Neural crest cell (in vitro differentiated cells): ENCODE results near the gene SMAP2. TPM values are rescaled to one million over a fixed set of nuclear protein-coding genes. Genes with fewer than 3 reads are reported as not detected.

Source experiments
- DNase-seq: peaks from one replicate; pipeline ENCODE4 v3.0.0; 2021; ENCODE audit warnings: low read depth, mixed read lengths, low spot score
- H3K27ac Mint-ChIP-seq: one replicate; pipeline ENCODE4 v1.8.0; 2021; ENCODE audit warnings: mild to moderate bottlenecking, mixed read lengths; ENCODE audit not compliant: unreplicated experiment
- H3K27me3 Mint-ChIP-seq: 2 replicates; pipeline ENCODE4 v1.8.0; 2021; ENCODE audit warnings: low read depth, mild to moderate bottlenecking, mixed read lengths
- H3K36me3 Mint-ChIP-seq: 2 replicates; pipeline ENCODE4 v1.8.0; 2021; ENCODE audit warnings: low read depth, mild to moderate bottlenecking, mixed read lengths
- H3K4me1 Mint-ChIP-seq: 2 replicates; pipeline ENCODE4 v1.8.0; 2021; ENCODE audit warnings: mixed read lengths
- H3K4me3 Mint-ChIP-seq: one replicate; pipeline ENCODE4 v1.8.0; 2021; ENCODE audit warnings: mild to moderate bottlenecking, mixed read lengths
- H3K9me3 Mint-ChIP-seq: 2 replicates; pipeline ENCODE4 v1.8.0; 2021; ENCODE audit warnings: mixed read lengths
- total RNA-seq: library from RNA; stranded (reverse); gene quantifications from 2 replicates; pipeline ENCODE4 v1.2.1, GENCODE V29; 2021
- TF ChIP-seq, protein P1 (sequence below): fragments of 200-600 bp; sonication (generic); conservative IDR thresholded peaks from 2 replicates; pipeline ENCODE4 v1.5.0; 2021; ENCODE audit warnings: antibody characterized with exemption, mild to moderate bottlenecking

Gene SMAP2
- total RNA-seq, 1 donor from 2014 or later = 25.4 TPM

DNA sequence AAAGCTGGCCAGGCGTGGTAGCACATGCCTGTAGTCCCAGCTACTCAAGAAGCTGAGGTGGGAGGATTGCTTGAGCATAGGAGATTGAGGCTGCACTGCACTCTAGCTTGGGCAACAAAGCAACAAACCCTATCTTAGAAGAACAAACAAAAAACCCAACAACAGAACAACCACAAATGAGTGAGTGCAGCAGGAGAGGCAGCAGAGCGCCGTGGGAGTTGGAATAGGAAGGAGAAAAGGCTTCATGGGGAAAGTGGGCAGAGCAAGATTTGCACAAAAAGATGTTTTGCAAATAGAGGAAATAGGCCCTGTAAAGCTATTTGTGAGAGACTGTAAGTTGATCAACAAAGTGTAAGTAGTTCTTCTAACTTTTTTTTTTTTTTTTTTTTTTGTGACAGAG lies 19.6 kb downstream of the SMAP2 start:
- Mint-ChIP-seq H3K27ac (no peak overlapping the region), H3K4me1 (peaks cover 24% of the 10 kb centered on the region), H3K36me3 (peaks cover 5% of the 10 kb centered on the region), H3K9me3 (no peaks in the 10 kb centered on the region), H3K27me3 (no peaks in the 10 kb centered on the region), H3K4me3 (no peak overlapping the region)
- TF ChIP-seq, protein P1, sequence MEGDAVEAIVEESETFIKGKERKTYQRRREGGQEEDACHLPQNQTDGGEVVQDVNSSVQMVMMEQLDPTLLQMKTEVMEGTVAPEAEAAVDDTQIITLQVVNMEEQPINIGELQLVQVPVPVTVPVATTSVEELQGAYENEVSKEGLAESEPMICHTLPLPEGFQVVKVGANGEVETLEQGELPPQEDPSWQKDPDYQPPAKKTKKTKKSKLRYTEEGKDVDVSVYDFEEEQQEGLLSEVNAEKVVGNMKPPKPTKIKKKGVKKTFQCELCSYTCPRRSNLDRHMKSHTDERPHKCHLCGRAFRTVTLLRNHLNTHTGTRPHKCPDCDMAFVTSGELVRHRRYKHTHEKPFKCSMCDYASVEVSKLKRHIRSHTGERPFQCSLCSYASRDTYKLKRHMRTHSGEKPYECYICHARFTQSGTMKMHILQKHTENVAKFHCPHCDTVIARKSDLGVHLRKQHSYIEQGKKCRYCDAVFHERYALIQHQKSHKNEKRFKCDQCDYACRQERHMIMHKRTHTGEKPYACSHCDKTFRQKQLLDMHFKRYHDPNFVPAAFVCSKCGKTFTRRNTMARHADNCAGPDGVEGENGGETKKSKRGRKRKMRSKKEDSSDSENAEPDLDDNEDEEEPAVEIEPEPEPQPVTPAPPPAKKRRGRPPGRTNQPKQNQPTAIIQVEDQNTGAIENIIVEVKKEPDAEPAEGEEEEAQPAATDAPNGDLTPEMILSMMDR = no peak
- no peak for DNase-seq

- H3K4me3 Mint-ChIP-seq = no peak overlapping the region
- TF ChIP-seq, protein P1 = no peak
Measured at GRCh38 chr1:40394491-40395172, 21.1 kb downstream of the SMAP2 start.

GRCh38 chr1:40395190-40396175 lies 22.0 kb downstream of the SMAP2 start:
- H3K27me3 Mint-ChIP-seq = no peaks in the 10 kb centered on the region
- H3K4me3 Mint-ChIP-seq = no peak overlapping the region
- peaks cover 16% of the 10 kb centered on the region for H3K4me1 Mint-ChIP-seq
- no peaks in the 10 kb centered on the region for H3K36me3 Mint-ChIP-seq
- DNase-seq = no peak
- H3K27ac Mint-ChIP-seq = no peak overlapping the region
- TF ChIP-seq, protein P1 = no peak
- H3K9me3 Mint-ChIP-seq = no peaks in the 10 kb centered on the region

More at GRCh38 chr1:40394491-40395172, 21.1 kb downstream of the SMAP2 start:
- no peak overlapping the region for H3K27ac Mint-ChIP-seq
- peaks cover 20% of the 10 kb centered on the region for H3K4me1 Mint-ChIP-seq
- DNase-seq = no peak
- no peaks in the 10 kb centered on the region for H3K9me3 Mint-ChIP-seq
- no peaks in the 10 kb centered on the region for H3K36me3 Mint-ChIP-seq
- H3K27me3 Mint-ChIP-seq = no peaks in the 10 kb centered on the region

DNA sequence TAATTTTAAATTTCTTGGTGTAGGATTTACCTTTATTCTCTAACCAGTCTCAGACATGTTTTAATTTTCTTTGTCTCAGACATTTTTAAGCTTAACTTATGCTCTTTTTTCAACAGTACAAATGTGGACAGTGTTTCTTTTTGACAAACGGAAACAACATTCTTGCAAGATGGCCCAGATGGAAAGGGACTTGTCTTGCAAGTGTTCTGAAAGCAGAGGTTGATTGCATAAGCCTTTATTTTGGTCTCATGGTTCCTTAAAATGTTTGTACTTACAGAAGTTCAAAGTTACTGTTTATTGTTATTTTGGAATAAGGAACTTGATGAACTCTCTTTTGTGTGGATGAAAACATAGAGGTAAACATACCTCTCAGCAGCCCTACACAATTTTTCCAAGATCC lies 22.9 kb downstream of the SMAP2 start:
- Mint-ChIP-seq H3K27me3 (no peaks in the 10 kb centered on the region), H3K4me3 (no peak overlapping the region), H3K9me3 (no peaks in the 10 kb centered on the region), H3K36me3 (no peaks in the 10 kb centered on the region), H3K27ac (no peak overlapping the region), H3K4me1 (peaks cover 16% of the 10 kb centered on the region)
- TF ChIP-seq, protein P1 = no peak
- no peak for DNase-seq

DNA sequence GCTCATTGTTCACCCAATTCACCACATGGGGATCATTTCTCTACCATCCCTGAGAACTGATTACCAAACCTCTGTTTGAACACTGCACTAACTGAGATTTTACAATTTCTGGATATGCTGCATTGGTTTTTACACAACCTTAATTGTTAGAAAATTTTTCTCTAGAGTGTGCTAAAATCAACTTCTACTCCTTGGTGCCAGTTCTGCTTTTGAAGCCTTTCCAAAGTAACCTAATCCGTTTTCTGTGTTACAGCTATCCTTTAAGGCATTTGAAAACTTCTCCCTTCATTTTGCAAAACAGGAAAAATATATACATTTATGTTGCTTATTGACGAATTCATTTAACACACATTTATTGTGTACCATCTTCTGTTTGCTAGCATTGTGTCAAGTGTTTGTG lies 23.7 kb downstream of the SMAP2 start:
- H3K9me3 Mint-ChIP-seq = no peaks in the 10 kb centered on the region
- H3K36me3 Mint-ChIP-seq = no peaks in the 10 kb centered on the region
- H3K27ac Mint-ChIP-seq = no peak overlapping the region
- H3K4me3 Mint-ChIP-seq = no peak overlapping the region
- no peaks in the 10 kb centered on the region for H3K27me3 Mint-ChIP-seq
- DNase-seq = no peak
- TF ChIP-seq, protein P1 = no peak
- H3K4me1 Mint-ChIP-seq = peaks cover 7% of the 10 kb centered on the region
